T-helper 17 cell (primary cell): Measurements from ENCODE around the gene MTG2. TPM values are rescaled to one million over a fixed set of nuclear protein-coding genes. Genes with fewer than 3 reads are reported as not detected.
A peak's percentile ranks its signal among the peaks of the same experiment; 100 is the strongest.

Experiments used
- ATAC-seq: fragments of 150-1000 bp; cut with Tn5 transposase; 2 replicates; pipeline ENCODE4 v1.10.0; 2021; ENCODE audit warnings: mild to moderate bottlenecking, moderate library complexity
- DNase-seq, 3 donors: peaks; one replicate each; pipeline versions ENCODE4 v3.0.0 to v3.0.0-alpha.2; 2020 to 2021
- H3K9me3 ChIP-seq: one replicate; pipeline ENCODE4 v1.7.0; 2013; ENCODE audit warnings: low read length, mild to moderate bottlenecking; ENCODE audit not compliant: control insufficient read depth, poor library complexity, severe bottlenecking
- H3K27ac Mint-ChIP-seq: one replicate; pipeline ENCODE4 v1.8.0; 2022; ENCODE audit warnings: mild to moderate bottlenecking, moderate library complexity, mixed read lengths
- H3K27me3 Mint-ChIP-seq: one replicate; pipeline ENCODE4 v1.8.0; 2022; ENCODE audit warnings: mixed read lengths
- H3K36me3 Mint-ChIP-seq: one replicate; pipeline ENCODE4 v1.8.0; 2022; ENCODE audit warnings: low read depth, mixed read lengths
- H3K4me1 Mint-ChIP-seq: one replicate; pipeline ENCODE4 v1.8.0; 2022; ENCODE audit warnings: mild to moderate bottlenecking, mixed read lengths
- H3K4me3 Mint-ChIP-seq: one replicate; pipeline ENCODE4 v1.8.0; 2022; ENCODE audit warnings: mild to moderate bottlenecking, moderate library complexity, mixed read lengths
- total RNA-seq, 4 donors: library from RNA in 2 of 4; stranded (reverse) in 2 of 4; gene quantifications; one replicate each; pipeline ENCODE4 v1.2.3 and lab custom pipeline; 2022 to 2026

The MTG2 gene
- total RNA-seq, 2 donors from 2014 or later, result 13.8 to 14.3 TPM

DNA sequence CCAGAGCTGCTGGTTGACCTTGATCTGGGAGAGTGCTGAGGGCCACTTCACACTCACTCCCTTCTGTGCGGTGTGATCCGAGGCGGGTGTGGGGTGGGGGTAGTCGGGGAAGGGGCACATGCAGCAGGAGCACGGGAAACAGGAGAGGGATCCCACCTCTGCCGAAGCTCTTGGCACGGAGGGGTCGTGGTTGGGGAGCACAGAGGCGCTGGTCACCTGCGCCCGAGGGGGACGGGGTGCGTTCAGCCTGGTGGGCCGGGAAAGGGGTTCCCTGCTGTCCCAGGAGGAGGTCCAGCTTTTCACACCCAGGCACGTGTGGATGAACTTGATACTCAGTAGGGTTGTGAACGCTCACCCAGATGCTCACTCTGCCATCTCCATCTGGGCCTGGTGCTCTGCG lies 22.0 kb upstream of the MTG2 start:
- Mint-ChIP-seq H3K27me3 (no peaks in the 10 kb centered on the region), H3K4me1 (peaks cover 11% of the 10 kb centered on the region), H3K27ac (no peak overlapping the region), H3K36me3 (peaks cover 2% of the 10 kb centered on the region), H3K4me3 (no peak overlapping the region)
- DNase-seq (no peak), ATAC-seq (no peak)
- no peaks in the 10 kb centered on the region for H3K9me3 ChIP-seq

- peaks cover 2% of the 10 kb centered on the region for H3K36me3 Mint-ChIP-seq
- H3K9me3 ChIP-seq, result no peaks in the 10 kb centered on the region
- no peaks in the 10 kb centered on the region for H3K27me3 Mint-ChIP-seq
- H3K4me1 Mint-ChIP-seq, result peaks cover 7% of the 10 kb centered on the region
- no peak overlapping the region for H3K4me3 Mint-ChIP-seq
- peak overlapping the region; percentile 47 for H3K27ac Mint-ChIP-seq
- ATAC-seq, result no peak
- no peak for DNase-seq
Measured at GRCh38 chr20:62161347-62161746, 21.5 kb upstream of the MTG2 start.

DNA sequence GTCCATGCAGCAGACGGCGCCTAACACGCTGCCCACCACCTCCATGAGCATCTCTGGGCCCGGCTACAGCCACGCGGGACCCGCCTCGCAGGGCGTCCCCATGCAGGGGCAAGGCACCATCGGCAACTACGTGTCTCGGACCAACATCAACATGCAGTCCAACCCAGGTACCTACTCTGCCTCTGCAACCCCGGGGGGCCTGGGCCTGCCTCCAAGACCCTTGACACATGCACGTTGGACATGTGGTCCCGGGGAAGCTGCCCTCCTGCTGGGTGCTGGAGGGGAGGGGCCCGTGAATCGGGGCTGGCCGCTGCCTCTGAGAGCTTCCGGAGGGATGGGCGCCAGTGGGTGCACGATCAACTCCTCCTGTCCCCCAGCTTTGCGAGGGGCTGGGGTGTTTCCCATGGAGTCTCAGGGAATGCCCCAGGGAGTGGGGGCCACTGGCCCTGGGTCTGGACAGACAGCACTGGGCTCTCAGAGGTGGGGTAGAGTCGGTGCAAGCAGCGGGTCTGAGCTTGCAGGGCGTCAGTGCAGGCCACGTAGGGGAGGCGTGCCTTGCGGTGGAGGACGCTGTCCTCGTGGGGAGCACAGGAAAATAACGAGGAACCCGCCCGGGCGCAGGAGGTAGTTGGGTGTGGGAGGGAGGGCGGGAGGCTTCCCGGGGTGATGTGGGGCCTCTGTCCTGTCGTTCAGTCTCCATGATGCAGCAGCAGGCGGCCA lies 19.9 kb upstream of the MTG2 start:
- Mint-ChIP-seq H3K27ac (no peak overlapping the region), H3K4me1 (peaks cover 5% of the 10 kb centered on the region), H3K36me3 (peaks cover 2% of the 10 kb centered on the region), H3K27me3 (no peaks in the 10 kb centered on the region), H3K4me3 (no peak overlapping the region)
- H3K9me3 ChIP-seq, result no peaks in the 10 kb centered on the region
- no peak for DNase-seq
- no peak for ATAC-seq

GRCh38 chr20:62163485-62163865 lies 19.4 kb upstream of the MTG2 start:
- ATAC-seq, result no peak
- DNase-seq, result no peak
- Mint-ChIP-seq H3K4me1 (peaks cover 5% of the 10 kb centered on the region), H3K4me3 (no peak overlapping the region), H3K27me3 (no peaks in the 10 kb centered on the region), H3K36me3 (peaks cover 2% of the 10 kb centered on the region), H3K27ac (no peak overlapping the region)
- no peaks in the 10 kb centered on the region for H3K9me3 ChIP-seq

- DNase-seq, result no peak
- no peak overlapping the region for H3K27ac Mint-ChIP-seq
- ATAC-seq, result no peak
- H3K4me3 Mint-ChIP-seq, result no peak overlapping the region
- H3K9me3 ChIP-seq, result no peaks in the 10 kb centered on the region
- H3K4me1 Mint-ChIP-seq, result peaks cover 5% of the 10 kb centered on the region
- H3K27me3 Mint-ChIP-seq, result no peaks in the 10 kb centered on the region
- peaks cover 2% of the 10 kb centered on the region for H3K36me3 Mint-ChIP-seq
Measured at GRCh38 chr20:62163986-62164762, 18.7 kb upstream of the MTG2 start.

DNA sequence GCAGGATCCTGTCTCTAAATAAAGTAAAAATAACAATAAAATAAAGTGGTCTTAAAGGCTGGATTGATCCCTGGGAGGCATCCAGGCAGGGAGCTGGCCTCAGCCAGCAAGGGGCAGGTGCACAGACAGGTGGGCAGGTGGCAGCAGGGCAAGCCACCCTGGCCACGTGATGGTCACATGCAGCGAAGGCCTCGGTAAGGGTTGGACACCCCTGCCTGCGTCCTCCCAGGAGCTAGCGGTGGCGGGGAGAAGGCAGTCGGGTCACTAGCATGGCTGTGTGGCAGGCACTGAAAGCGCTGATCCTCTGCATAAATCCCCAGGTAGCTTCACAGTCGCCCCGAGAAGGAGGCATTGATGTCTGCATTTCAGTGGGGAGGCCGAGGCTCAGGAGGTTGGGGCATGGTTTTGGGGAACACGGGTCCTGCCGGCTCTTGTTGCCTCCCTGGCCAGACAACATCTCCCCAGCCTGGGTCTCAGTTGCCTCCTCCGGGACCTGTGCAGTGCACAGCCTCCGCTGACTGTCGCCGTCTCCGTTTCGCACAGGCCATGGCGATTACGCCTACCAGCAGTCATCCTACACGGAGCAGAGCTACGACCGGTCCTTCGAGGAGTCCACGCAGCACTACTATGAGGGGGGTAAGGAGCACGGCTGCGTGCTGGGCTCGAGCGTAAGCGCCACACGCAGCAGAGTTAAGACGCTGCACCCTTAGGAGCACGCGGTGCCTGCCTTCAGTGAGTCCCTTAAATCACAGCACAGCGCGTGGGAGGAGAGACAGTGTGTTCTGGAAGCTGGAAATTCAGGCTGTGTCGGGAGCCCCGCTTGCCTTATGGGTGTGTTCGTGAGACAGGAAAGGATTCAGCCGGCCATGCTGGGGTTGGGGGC lies 17.7 kb upstream of the MTG2 start:
- no peak for ATAC-seq
- DNase-seq, result peak in 1 of 3 donors; percentile 3
- peaks cover 2% of the 10 kb centered on the region for H3K36me3 Mint-ChIP-seq

DNA sequence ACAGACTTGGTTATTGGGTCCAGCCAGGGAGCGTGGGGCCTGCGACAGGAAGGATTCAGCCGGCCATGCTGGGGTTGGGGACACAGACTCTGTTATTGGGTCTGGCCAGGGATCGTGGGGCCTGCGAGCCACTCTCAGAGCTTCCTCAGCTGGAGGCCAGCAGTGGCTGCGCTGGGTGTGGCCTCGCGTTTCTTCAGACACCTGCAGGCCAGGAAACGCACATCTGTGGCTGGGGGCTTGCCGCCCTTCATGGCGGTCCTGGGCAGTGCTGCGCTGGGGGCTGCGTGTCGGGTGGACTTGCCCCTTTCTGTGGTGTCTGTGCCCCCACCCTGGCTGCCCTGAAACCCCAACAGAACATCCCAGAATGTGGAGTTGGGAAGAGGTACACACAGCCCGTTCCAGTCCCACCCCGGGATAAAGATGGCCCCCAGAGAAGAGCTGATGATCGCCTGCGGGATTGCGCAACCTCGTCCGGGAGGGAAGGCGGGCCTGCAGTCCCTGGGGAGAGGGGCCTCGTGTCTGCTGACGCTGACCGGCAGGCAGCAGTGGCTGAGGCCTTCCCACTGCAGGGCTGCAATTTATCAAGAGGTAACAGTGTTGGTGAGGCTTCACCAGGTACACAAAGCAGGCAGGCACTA lies 16.9 kb upstream of the MTG2 start:
- Mint-ChIP-seq H3K27ac (no peak overlapping the region), H3K27me3 (no peaks in the 10 kb centered on the region), H3K4me3 (no peak overlapping the region), H3K4me1 (no peaks in the 10 kb centered on the region), H3K36me3 (peaks cover 2% of the 10 kb centered on the region)
- no peaks in the 10 kb centered on the region for H3K9me3 ChIP-seq
- ATAC-seq, result no peak
- peak in 1 of 3 donors; percentile 6 for DNase-seq

More for the DNA sequence above, 17.7 kb upstream of the MTG2 start:
- Mint-ChIP-seq H3K4me3 (no peak overlapping the region), H3K4me1 (no peaks in the 10 kb centered on the region), H3K27ac (no peak overlapping the region), H3K27me3 (no peaks in the 10 kb centered on the region)
- no peaks in the 10 kb centered on the region for H3K9me3 ChIP-seq

GRCh38 chr20:62167474-62167873 lies 15.4 kb upstream of the MTG2 start:
- Mint-ChIP-seq H3K27me3 (no peaks in the 10 kb centered on the region), H3K27ac (no peak overlapping the region), H3K36me3 (peaks cover 2% of the 10 kb centered on the region), H3K4me3 (no peak overlapping the region), H3K4me1 (no peaks in the 10 kb centered on the region)
- no peak for DNase-seq
- no peaks in the 10 kb centered on the region for H3K9me3 ChIP-seq
- ATAC-seq, result no peak

DNA sequence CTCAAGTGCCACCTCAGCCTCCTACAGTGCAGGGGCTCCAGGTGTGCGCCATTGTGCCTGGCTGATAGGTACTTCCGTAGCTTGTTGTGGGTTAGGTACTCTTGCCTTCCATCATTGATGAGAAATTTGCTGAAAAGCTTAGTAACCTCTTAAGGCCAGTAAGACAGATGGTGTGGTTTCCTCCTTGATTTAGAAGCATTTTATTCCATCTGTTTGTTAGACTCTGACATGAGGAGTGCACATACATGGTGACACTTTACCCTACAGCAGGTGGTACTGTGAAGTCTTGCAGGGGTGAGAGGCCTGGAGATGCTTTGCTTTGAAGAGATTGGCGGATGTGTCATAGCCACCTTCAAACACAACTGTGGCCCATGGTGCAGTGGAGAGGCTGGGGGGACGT lies 14.8 kb upstream of the MTG2 start:
- H3K27ac Mint-ChIP-seq, result no peak overlapping the region
- no peaks in the 10 kb centered on the region for H3K9me3 ChIP-seq
- H3K36me3 Mint-ChIP-seq, result peaks cover 2% of the 10 kb centered on the region
- H3K27me3 Mint-ChIP-seq, result no peaks in the 10 kb centered on the region
- DNase-seq, result no peak
- no peak for ATAC-seq
- no peak overlapping the region for H3K4me3 Mint-ChIP-seq
- H3K4me1 Mint-ChIP-seq, result no peaks in the 10 kb centered on the region

GRCh38 chr20:62168890-62169435 lies 13.9 kb upstream of the MTG2 start:
- Mint-ChIP-seq H3K27me3 (no peaks in the 10 kb centered on the region), H3K36me3 (peaks cover 2% of the 10 kb centered on the region), H3K27ac (peak overlapping the region; percentile 45), H3K4me3 (no peak overlapping the region), H3K4me1 (no peaks in the 10 kb centered on the region)
- no peaks in the 10 kb centered on the region for H3K9me3 ChIP-seq
- ATAC-seq (no peak), DNase-seq (no peak)

- Mint-ChIP-seq H3K4me3 (no peak overlapping the region), H3K4me1 (no peaks in the 10 kb centered on the region), H3K36me3 (peaks cover 8% of the 10 kb centered on the region), H3K27ac (no peak overlapping the region), H3K27me3 (no peaks in the 10 kb centered on the region)
- H3K9me3 ChIP-seq, result no peaks in the 10 kb centered on the region
- DNase-seq (no peak), ATAC-seq (no peak)
Measured at GRCh38 chr20:62170536-62170935, 12.3 kb upstream of the MTG2 start.

DNA sequence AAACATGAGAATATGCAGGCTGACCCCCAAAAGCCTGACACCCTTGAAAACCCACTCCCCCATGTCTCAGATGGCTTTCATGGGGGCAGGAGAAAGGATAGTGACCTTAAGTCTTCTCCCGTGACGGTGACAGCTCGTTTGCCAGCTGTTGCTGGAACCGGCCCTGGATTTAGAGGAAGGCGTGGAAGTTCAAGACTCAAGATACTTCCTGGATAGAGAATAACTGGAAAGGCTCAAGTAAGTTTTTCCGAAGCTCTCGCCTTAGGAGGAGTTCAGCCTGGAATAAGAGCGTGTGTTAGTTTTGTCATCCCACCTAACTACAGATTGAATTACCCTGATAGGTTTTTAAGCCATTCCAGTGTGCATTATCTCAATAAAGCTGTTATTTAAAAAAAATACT lies 11.6 kb upstream of the MTG2 start:
- H3K27me3 Mint-ChIP-seq, result no peaks in the 10 kb centered on the region
- peak overlapping the region; percentile 57 for H3K27ac Mint-ChIP-seq
- no peak for DNase-seq
- H3K4me1 Mint-ChIP-seq, result no peaks in the 10 kb centered on the region
- no peaks in the 10 kb centered on the region for H3K9me3 ChIP-seq
- no peak for ATAC-seq
- H3K36me3 Mint-ChIP-seq, result peaks cover 8% of the 10 kb centered on the region
- H3K4me3 Mint-ChIP-seq, result no peak overlapping the region
